ENCODE measurements around the gene CYB5R2. TPM values are rescaled to one million over a fixed set of nuclear protein-coding genes. Genes with fewer than 3 reads are reported as not detected.

Gene CYB5R2
- total RNA-seq, 1 donor from 2014 or later, result 12.7 TPM

- no peak for TF ChIP-seq CTCF (IDR thresholded peaks at IDR 0.05)
- H3K27me3 Mint-ChIP-seq (ENCODE audit: low read depth), result no peaks in the 10 kb centered on the region
- peaks cover 12% of the 10 kb centered on the region for H3K36me3 Mint-ChIP-seq (ENCODE audit: low read depth)
- peak overlapping the region; percentile 24 for H3K27ac Mint-ChIP-seq (ENCODE audit: unreplicated experiment)
- no peaks in the 10 kb centered on the region for H3K9me3 Mint-ChIP-seq (ENCODE audit: low read depth)
- DNase-seq (ENCODE audit: low spot score), result no peak
- peaks cover 42% of the 10 kb centered on the region for H3K4me1 Mint-ChIP-seq (ENCODE audit: low read depth)
- H3K4me3 Mint-ChIP-seq (ENCODE audit: unreplicated experiment), result no peak overlapping the region
These were observed 2.7 kb downstream of the CYB5R2 start for GRCh38 chr11:7670641-7671040.

GRCh38 chr11:7668911-7669310 lies 4.4 kb downstream of the CYB5R2 start:
- Mint-ChIP-seq H3K36me3 (ENCODE audit: low read depth) (peaks cover 21% of the 10 kb centered on the region), H3K4me1 (ENCODE audit: low read depth) (peaks cover 49% of the 10 kb centered on the region), H3K9me3 (ENCODE audit: low read depth) (no peaks in the 10 kb centered on the region), H3K4me3 (ENCODE audit: unreplicated experiment) (no peak overlapping the region), H3K27me3 (ENCODE audit: low read depth) (no peaks in the 10 kb centered on the region), H3K27ac (ENCODE audit: unreplicated experiment) (no peak overlapping the region)
- TF ChIP-seq CTCF (IDR thresholded peaks at IDR 0.05), result no peak
- no peak for DNase-seq (ENCODE audit: low spot score)

GRCh38 chr11:7668464-7668863 lies 4.8 kb downstream of the CYB5R2 start:
- no peak for DNase-seq (ENCODE audit: low spot score)
- H3K27ac Mint-ChIP-seq (ENCODE audit: unreplicated experiment), result peak overlapping the region; percentile 33
- TF ChIP-seq CTCF (IDR thresholded peaks at IDR 0.05), result no peak
- no peaks in the 10 kb centered on the region for H3K9me3 Mint-ChIP-seq (ENCODE audit: low read depth)
- peaks cover 49% of the 10 kb centered on the region for H3K4me1 Mint-ChIP-seq (ENCODE audit: low read depth)
- H3K27me3 Mint-ChIP-seq (ENCODE audit: low read depth), result no peaks in the 10 kb centered on the region
- H3K36me3 Mint-ChIP-seq (ENCODE audit: low read depth), result peaks cover 22% of the 10 kb centered on the region
- no peak overlapping the region for H3K4me3 Mint-ChIP-seq (ENCODE audit: unreplicated experiment)

GRCh38 chr11:7667460-7667859 lies 5.8 kb downstream of the CYB5R2 start:
- TF ChIP-seq CTCF (IDR thresholded peaks at IDR 0.05), result no peak
- peaks cover 23% of the 10 kb centered on the region for H3K36me3 Mint-ChIP-seq (ENCODE audit: low read depth)
- H3K9me3 Mint-ChIP-seq (ENCODE audit: low read depth), result no peaks in the 10 kb centered on the region
- no peak overlapping the region for H3K4me3 Mint-ChIP-seq (ENCODE audit: unreplicated experiment)
- no peak for DNase-seq (ENCODE audit: low spot score)
- peak overlapping the region; percentile 6 for H3K27ac Mint-ChIP-seq (ENCODE audit: unreplicated experiment)
- H3K4me1 Mint-ChIP-seq (ENCODE audit: low read depth), result peaks cover 39% of the 10 kb centered on the region
- H3K27me3 Mint-ChIP-seq (ENCODE audit: low read depth), result no peaks in the 10 kb centered on the region

GRCh38 chr11:7666292-7666866 lies 6.9 kb downstream of the CYB5R2 start:
- H3K4me1 Mint-ChIP-seq (ENCODE audit: low read depth), result peaks cover 32% of the 10 kb centered on the region
- no peak for DNase-seq (ENCODE audit: low spot score)
- H3K27ac Mint-ChIP-seq (ENCODE audit: unreplicated experiment), result no peak overlapping the region

More at GRCh38 chr11:7666292-7666866, 6.9 kb downstream of the CYB5R2 start:
- H3K4me3 Mint-ChIP-seq (ENCODE audit: unreplicated experiment), result no peak overlapping the region
- no peaks in the 10 kb centered on the region for H3K27me3 Mint-ChIP-seq (ENCODE audit: low read depth)
- TF ChIP-seq CTCF (IDR thresholded peaks at IDR 0.05), result no peak
- H3K9me3 Mint-ChIP-seq (ENCODE audit: low read depth), result no peaks in the 10 kb centered on the region
- H3K36me3 Mint-ChIP-seq (ENCODE audit: low read depth), result peaks cover 23% of the 10 kb centered on the region
